ENCODE measurements around the gene MYL6B. TPM values are rescaled to one million over a fixed set of nuclear protein-coding genes. Genes with fewer than 3 reads are reported as not detected.

Gene MYL6B
- total and polyA plus RNA-seq, 2 donors (not counting 1 experiment from before 2014, with no cell fraction given), result 71.7 to 87.7 TPM

GRCh38 chr12:56162468-56163290 lies 10.3 kb downstream of the MYL6B start:
- Histone ChIP-seq H3K9me3 (ENCODE audit: control insufficient read depth, insufficient read depth, low read depth, low read length) (no peaks in the 10 kb centered on the region), H3K27me3 (ENCODE audit: control insufficient read depth, insufficient read depth, low read length) (no peaks in the 10 kb centered on the region), H2AFZ (ENCODE audit: low read length) (no peak overlapping the region), H3K4me2 (ENCODE audit: extremely low read depth, insufficient read depth, low read length) (peak overlapping the region; percentile 23), H3K4me3 (replicated peaks in 1 of 4; ENCODE audit: control extremely low read depth in 1 of 4, insufficient read depth in 1 of 4, low read depth in 3 of 4, low read length in 4 of 4) (peak overlapping the region in 1 of 4 experiments; percentile 7), H3K27ac (ENCODE audit: insufficient read depth, low read length) (no peak overlapping the region), H4K20me1 (ENCODE audit: control insufficient read depth, extremely low read depth, insufficient read depth, low read length) (peaks cover 1% of the 10 kb centered on the region), H3K79me2 (ENCODE audit: control insufficient read depth, insufficient read depth, low read length) (peaks cover 39% of the 10 kb centered on the region), H3K36me3 (ENCODE audit: control insufficient read depth, insufficient read depth, low read length) (peaks cover 36% of the 10 kb centered on the region), H3K9ac (ENCODE audit: insufficient read depth, low read length) (no peak overlapping the region), H3K4me1 (ENCODE audit: control insufficient read depth, extremely low read depth, insufficient read depth, low read length) (peaks cover 12% of the 10 kb centered on the region)
- DNase-seq (ENCODE audit: low read depth in 2 of 2), result peak in 1 of 2 donors; percentile 6
- TF ChIP-seq CTCF (conservative IDR thresholded peaks at IDR 0.05 in 1 of 2, IDR thresholded peaks at IDR 0.05 in 1 of 2; ENCODE audit: low read depth in 1 of 2, low read length in 2 of 2) (no peak), EZH2 (IDR thresholded peaks at IDR 0.05; ENCODE audit: low read length, missing control alignments) (no peak)

- H3K4me3 ChIP-seq (replicated peaks in 1 of 4; ENCODE audit: control extremely low read depth in 1 of 4, insufficient read depth in 1 of 4, low read depth in 3 of 4, low read length in 4 of 4), result no peak overlapping the region
- H3K9ac ChIP-seq (ENCODE audit: insufficient read depth, low read length), result no peak overlapping the region
- no peaks in the 10 kb centered on the region for H3K9me3 ChIP-seq (ENCODE audit: control insufficient read depth, insufficient read depth, low read depth, low read length)
- H3K36me3 ChIP-seq (ENCODE audit: control insufficient read depth, insufficient read depth, low read length), result peaks cover 36% of the 10 kb centered on the region
- no peak overlapping the region for H2AFZ ChIP-seq (ENCODE audit: low read length)
- TF ChIP-seq EZH2 (IDR thresholded peaks at IDR 0.05; ENCODE audit: low read length, missing control alignments), result no peak
- TF ChIP-seq CTCF (conservative IDR thresholded peaks at IDR 0.05 in 1 of 2, IDR thresholded peaks at IDR 0.05 in 1 of 2; ENCODE audit: low read depth in 1 of 2, low read length in 2 of 2), result no peak
- peaks cover 33% of the 10 kb centered on the region for H3K79me2 ChIP-seq (ENCODE audit: control insufficient read depth, insufficient read depth, low read length)
- peaks cover 1% of the 10 kb centered on the region for H4K20me1 ChIP-seq (ENCODE audit: control insufficient read depth, extremely low read depth, insufficient read depth, low read length)
- no peak for DNase-seq (ENCODE audit: low read depth in 2 of 2)
- H3K27me3 ChIP-seq (ENCODE audit: control insufficient read depth, insufficient read depth, low read length), result no peaks in the 10 kb centered on the region
- H3K4me2 ChIP-seq (ENCODE audit: extremely low read depth, insufficient read depth, low read length), result no peak overlapping the region
- peaks cover 12% of the 10 kb centered on the region for H3K4me1 ChIP-seq (ENCODE audit: control insufficient read depth, extremely low read depth, insufficient read depth, low read length)
- no peak overlapping the region for H3K27ac ChIP-seq (ENCODE audit: insufficient read depth, low read length)
These were observed 11.4 kb downstream of the MYL6B start for GRCh38 chr12:56163533-56164344.

GRCh38 chr12:56164345-56164729 lies 11.9 kb downstream of the MYL6B start:
- no peak for DNase-seq (ENCODE audit: low read depth in 2 of 2)
- H3K4me2 ChIP-seq (ENCODE audit: extremely low read depth, insufficient read depth, low read length), result no peak overlapping the region
- peaks cover 1% of the 10 kb centered on the region for H4K20me1 ChIP-seq (ENCODE audit: control insufficient read depth, extremely low read depth, insufficient read depth, low read length)

More at GRCh38 chr12:56164345-56164729, 11.9 kb downstream of the MYL6B start:
- H3K4me1 ChIP-seq (ENCODE audit: control insufficient read depth, extremely low read depth, insufficient read depth, low read length), result peaks cover 12% of the 10 kb centered on the region
- no peak overlapping the region for H2AFZ ChIP-seq (ENCODE audit: low read length)
- peaks cover 27% of the 10 kb centered on the region for H3K79me2 ChIP-seq (ENCODE audit: control insufficient read depth, insufficient read depth, low read length)
- no peak overlapping the region for H3K27ac ChIP-seq (ENCODE audit: insufficient read depth, low read length)
- H3K27me3 ChIP-seq (ENCODE audit: control insufficient read depth, insufficient read depth, low read length), result no peaks in the 10 kb centered on the region
- H3K4me3 ChIP-seq (replicated peaks in 1 of 4; ENCODE audit: control extremely low read depth in 1 of 4, insufficient read depth in 1 of 4, low read depth in 3 of 4, low read length in 4 of 4), result no peak overlapping the region
- no peak for TF ChIP-seq CTCF (conservative IDR thresholded peaks at IDR 0.05 in 1 of 2, IDR thresholded peaks at IDR 0.05 in 1 of 2; ENCODE audit: low read depth in 1 of 2, low read length in 2 of 2)
- peaks cover 36% of the 10 kb centered on the region for H3K36me3 ChIP-seq (ENCODE audit: control insufficient read depth, insufficient read depth, low read length)
- H3K9me3 ChIP-seq (ENCODE audit: control insufficient read depth, insufficient read depth, low read depth, low read length), result no peaks in the 10 kb centered on the region
- H3K9ac ChIP-seq (ENCODE audit: insufficient read depth, low read length), result no peak overlapping the region

All from fibroblast of lung (primary cell).